Left lung (tissue), 10 donors: ENCODE measurements around the gene AIG1. TPM values are rescaled to one million over a fixed set of nuclear protein-coding genes. Genes with fewer than 3 reads are reported as not detected.

Experiments used
- ATAC-seq: fragments of 200-7000 bp; cut with Tn5 transposase; one replicate; pipeline ENCODE4 v1.9.1; 2020; ENCODE audit warnings: moderate library complexity
- DNase-seq, 4 donors: peaks; one replicate each; pipeline ENCODE4 v3.0.0-alpha.2; 2013 to 2020
- H3K27ac ChIP-seq, 2 donors: fragments of 200-600 bp; sonication (generic) in 1 of 2; one replicate each; pipeline versions ENCODE4 v1.5.0 to v1.8.0; 2020 to 2021
- H3K27me3 ChIP-seq, 2 donors: fragments of 200-600 bp; sonication (generic) in 1 of 2; one replicate each; pipeline versions ENCODE4 v1.5.0 to v1.8.0; 2020 to 2021
- H3K36me3 ChIP-seq, 2 donors: fragments of 200-600 bp; sonication (generic) in 1 of 2; one replicate each; pipeline versions ENCODE4 v1.5.0 to v1.8.0; 2020 to 2021
- H3K4me1 ChIP-seq, 2 donors: fragments of 200-600 bp; one replicate each; pipeline ENCODE4 v1.8.0; 2021
- H3K4me3 ChIP-seq, 2 donors: fragments of 200-600 bp; sonication (generic) in 1 of 2; one replicate each; pipeline versions ENCODE4 v1.5.0 to v1.8.0; 2020 to 2021; ENCODE audit warnings: mild to moderate bottlenecking in 1 of 2
- H3K9me3 ChIP-seq, 2 donors: fragments of 200-600 bp; sonication (generic) in 1 of 2; one replicate each; pipeline versions ENCODE4 v1.5.0 to v1.8.0; 2020 to 2021
- intact Hi-C, 2 donors: fragments of 100-400 bp; cut with DNase I; formaldehyde crosslinking; loops; one replicate each; pipeline versions ENCODE4 v1.11.2 to v1.14.2; 2022
- polyA plus RNA-seq, 6 donors: library from polyadenylated mRNA; unstranded; fragments of 120-200 nt; gene quantifications; one replicate each; pipeline ENCODE4 v1.2.1, GENCODE V29; 2013; ENCODE audit not compliant: insufficient read length in 6 of 6
- total RNA-seq, 2 donors: library from RNA; stranded (reverse); fragmentation: NEBNext Ultra II Directional; extraction: Animal tissue kit (Norgen Biotek cat#: 25700); gene quantifications; one replicate each; pipeline ENCODE4 v1.2.1, GENCODE V29; 2021
- TF ChIP-seq, protein P1 (sequence below), 2 donors: fragments of 200-600 bp; sonication (generic) in 1 of 2; IDR thresholded peaks; one replicate each; pipeline versions ENCODE4 v1.5.0 to v1.8.0; 2021; ENCODE audit warnings: antibody characterized with exemption in 2 of 2
- donor health status: DM: no; HTN: yes; CAD: no.
- donor health status: DM: no; HTN: no; CAD: no.

The AIG1 gene
- total and polyA plus RNA-seq, 8 donors = 34.7 to 45.4 (median 36.8) TPM

DNA sequence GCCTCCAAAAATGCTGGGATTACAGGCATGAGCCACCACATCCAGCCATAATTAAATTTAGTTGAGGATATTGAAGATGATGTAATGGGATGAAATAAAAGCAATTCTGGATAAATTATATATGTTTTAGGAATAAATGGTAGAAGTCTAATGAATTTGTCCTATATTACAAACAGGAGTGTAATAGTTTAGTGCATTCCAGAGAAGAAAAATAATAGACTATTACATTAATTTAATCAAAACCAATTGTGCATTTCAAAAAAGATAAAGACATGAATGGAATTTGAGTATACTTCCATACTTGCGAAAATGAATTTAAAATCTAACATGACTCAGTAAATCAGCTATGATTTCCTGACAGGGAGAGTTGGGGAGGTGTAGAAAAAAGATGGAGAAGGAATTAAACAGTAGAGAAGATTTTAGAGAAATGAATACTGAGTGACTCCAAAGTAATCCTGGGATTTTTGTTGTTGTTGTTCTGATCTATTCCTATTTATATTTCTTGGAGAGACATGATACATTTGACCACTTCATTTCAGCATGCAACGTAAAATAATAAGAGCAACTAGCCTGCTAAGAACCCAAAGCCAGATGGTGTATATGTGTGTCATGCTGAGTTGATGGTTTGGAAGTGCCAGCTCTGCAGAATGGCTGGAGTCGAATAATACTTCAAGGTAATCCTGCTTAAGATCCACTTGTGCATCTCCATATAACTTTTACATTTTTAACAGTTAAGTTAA is 67.4 kb downstream of the AIG1 start:
- ATAC-seq (no peak), DNase-seq (no peak)
- Histone ChIP-seq H3K4me3 (no peak overlapping the region), H3K36me3 (no peaks in the 10 kb centered on the region), H3K27me3 (no peaks in the 10 kb centered on the region), H3K4me1 (no peaks in the 10 kb centered on the region), H3K9me3 (peaks cover 0 to 22% of the 10 kb centered on the region in 2 donors), H3K27ac (no peak overlapping the region)
- intact Hi-C loops = no loop called here
- TF ChIP-seq, protein P1, sequence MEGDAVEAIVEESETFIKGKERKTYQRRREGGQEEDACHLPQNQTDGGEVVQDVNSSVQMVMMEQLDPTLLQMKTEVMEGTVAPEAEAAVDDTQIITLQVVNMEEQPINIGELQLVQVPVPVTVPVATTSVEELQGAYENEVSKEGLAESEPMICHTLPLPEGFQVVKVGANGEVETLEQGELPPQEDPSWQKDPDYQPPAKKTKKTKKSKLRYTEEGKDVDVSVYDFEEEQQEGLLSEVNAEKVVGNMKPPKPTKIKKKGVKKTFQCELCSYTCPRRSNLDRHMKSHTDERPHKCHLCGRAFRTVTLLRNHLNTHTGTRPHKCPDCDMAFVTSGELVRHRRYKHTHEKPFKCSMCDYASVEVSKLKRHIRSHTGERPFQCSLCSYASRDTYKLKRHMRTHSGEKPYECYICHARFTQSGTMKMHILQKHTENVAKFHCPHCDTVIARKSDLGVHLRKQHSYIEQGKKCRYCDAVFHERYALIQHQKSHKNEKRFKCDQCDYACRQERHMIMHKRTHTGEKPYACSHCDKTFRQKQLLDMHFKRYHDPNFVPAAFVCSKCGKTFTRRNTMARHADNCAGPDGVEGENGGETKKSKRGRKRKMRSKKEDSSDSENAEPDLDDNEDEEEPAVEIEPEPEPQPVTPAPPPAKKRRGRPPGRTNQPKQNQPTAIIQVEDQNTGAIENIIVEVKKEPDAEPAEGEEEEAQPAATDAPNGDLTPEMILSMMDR (IDR thresholded peaks at IDR 0.05) = no peak

DNA sequence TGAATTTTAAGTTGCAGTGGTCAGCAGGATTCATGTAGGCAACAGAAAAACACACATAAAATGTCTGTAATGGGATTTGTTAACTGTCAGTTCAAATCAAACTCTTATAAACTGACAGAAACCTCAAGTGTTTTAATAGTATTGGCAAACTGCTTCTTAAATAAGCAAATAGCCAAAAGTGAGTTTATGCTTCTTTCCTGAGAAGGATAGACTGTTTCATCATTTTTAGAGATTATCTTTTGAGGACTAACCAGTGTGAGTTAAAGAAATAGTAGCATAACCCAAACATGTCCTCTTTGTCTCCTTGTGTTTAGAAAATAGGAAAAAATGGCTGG is 68.0 kb downstream of the AIG1 start:
- Histone ChIP-seq H3K9me3 (peaks cover 0 to 22% of the 10 kb centered on the region in 2 donors), H3K4me3 (no peak overlapping the region), H3K36me3 (no peaks in the 10 kb centered on the region), H3K27ac (no peak overlapping the region), H3K27me3 (no peaks in the 10 kb centered on the region), H3K4me1 (no peaks in the 10 kb centered on the region)
- TF ChIP-seq, protein P1 (IDR thresholded peaks at IDR 0.05) = no peak
- DNase-seq = no peak
- intact Hi-C loops = no loop called here
- ATAC-seq = no peak

DNA sequence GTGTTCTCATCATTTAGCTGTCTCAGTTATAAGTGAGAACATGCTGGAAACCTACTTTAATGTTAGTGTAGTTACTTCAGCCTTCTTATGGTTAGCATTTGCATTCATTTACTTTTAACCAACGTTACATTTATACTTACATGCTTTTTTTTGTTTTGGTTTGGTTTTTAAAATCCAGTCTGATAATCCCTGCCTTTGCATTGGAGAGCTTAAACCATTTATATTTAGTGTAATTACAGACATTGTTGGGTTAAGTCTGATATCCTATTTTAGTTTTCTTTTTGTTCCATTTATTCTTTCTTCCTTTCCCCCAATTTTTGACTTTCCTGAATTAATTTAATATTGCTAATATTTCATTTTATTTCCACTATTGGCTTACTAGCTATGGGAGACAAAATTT is 70.2 kb downstream of the AIG1 start:
- Histone ChIP-seq H3K9me3 (peaks cover 0 to 22% of the 10 kb centered on the region in 2 donors), H3K4me3 (no peak overlapping the region), H3K36me3 (no peaks in the 10 kb centered on the region), H3K27me3 (no peaks in the 10 kb centered on the region), H3K4me1 (no peaks in the 10 kb centered on the region), H3K27ac (no peak overlapping the region)
- ATAC-seq = no peak
- no peak for DNase-seq
- TF ChIP-seq, protein P1 (IDR thresholded peaks at IDR 0.05) = no peak
- intact Hi-C loops = no loop called here

DNA sequence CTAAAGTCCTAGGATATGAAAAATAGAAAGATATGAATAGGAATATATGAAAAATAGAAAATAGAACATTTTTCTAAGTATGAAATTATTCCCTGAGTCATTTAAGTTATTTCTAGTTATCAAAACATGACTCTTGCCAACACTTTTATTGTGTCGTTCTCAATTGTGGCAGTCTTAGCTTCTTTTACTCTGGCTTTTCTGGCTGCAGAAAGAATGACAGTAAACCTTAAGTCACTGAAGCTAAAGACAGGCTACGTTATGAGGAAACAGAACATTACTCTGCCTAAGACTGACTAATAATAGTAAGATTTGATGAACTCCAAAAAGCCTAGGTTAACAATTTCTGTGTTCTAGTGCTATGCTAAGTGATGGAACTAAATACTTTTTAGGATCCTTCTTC is 74.6 kb downstream of the AIG1 start:
- no peak overlapping the region for H3K4me3 ChIP-seq
- no peak overlapping the region for H3K27ac ChIP-seq
- no peaks in the 10 kb centered on the region for H3K4me1 ChIP-seq
- DNase-seq = no peak
- no peaks in the 10 kb centered on the region for H3K27me3 ChIP-seq
- TF ChIP-seq, protein P1 (IDR thresholded peaks at IDR 0.05) = no peak
- H3K9me3 ChIP-seq = peaks cover 0 to 14% of the 10 kb centered on the region in 2 donors
- ATAC-seq = no peak
- H3K36me3 ChIP-seq = no peaks in the 10 kb centered on the region
- intact Hi-C loops = no loop called here

DNA sequence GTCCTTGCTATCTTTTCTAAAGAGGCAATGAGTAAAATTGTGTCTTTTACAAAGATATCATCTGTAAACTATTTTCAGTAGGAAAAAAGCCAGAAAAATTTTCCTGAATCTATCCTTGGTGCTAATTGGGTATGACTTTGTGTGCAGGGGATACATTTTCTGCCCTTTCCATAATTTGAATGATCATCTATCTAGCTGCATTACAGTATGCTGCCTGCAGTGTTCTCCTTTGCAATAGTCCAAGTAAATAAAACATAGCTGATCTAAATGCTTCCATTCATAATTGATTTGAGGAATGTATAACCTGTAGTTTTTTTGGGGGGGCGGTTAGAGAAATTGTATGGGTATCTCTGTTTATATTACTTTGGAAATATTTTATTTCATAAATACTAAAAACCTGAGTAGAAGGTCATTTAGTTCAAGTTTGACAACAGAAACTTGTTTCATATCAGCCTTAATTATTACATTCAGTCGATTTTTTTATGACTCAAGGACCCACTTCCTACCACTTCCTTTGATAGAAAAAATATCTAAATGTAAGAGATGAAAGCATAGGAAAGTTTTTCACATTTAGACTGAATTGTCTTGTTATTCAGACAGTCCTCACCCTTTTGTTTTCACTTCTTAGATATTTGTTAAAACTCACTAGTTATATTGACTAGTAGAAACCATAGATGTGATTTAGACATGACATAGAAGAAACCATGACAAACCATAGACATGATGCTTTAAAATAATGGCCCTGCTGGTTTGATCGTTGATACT is 75.3 kb downstream of the AIG1 start:
- H3K9me3 ChIP-seq = peaks cover 0 to 7% of the 10 kb centered on the region in 2 donors
- H3K4me1 ChIP-seq = no peaks in the 10 kb centered on the region
- no peaks in the 10 kb centered on the region for H3K27me3 ChIP-seq
- H3K36me3 ChIP-seq = no peaks in the 10 kb centered on the region
- DNase-seq = no peak
- ATAC-seq = no peak
- no peak overlapping the region for H3K4me3 ChIP-seq
- TF ChIP-seq, protein P1 (IDR thresholded peaks at IDR 0.05) = no peak
- H3K27ac ChIP-seq = no peak overlapping the region
- intact Hi-C loops = no loop called here
